Esophagus squamous epithelium (tissue), 5 donors: Measurements from ENCODE around the gene CCDC192. TPM values are rescaled to one million over a fixed set of nuclear protein-coding genes. Genes with fewer than 3 reads are reported as not detected.
A peak's percentile ranks its signal among the peaks of the same experiment; 100 is the strongest.

Experiments used
- DNase-seq: peaks from one replicate; lab custom pipeline; 2025; lab: John Stamatoyannopoulos, UW
- H3K27ac ChIP-seq, 4 donors: fragments of 200-600 bp; sonication (generic); one replicate each; pipeline ENCODE4 v1.5.1; 2016 to 2019; ENCODE audit warnings: mild to moderate bottlenecking in 1 of 4
- H3K27me3 ChIP-seq, 4 donors: fragments of 200-600 bp; sonication (generic); 1 replicate in 3 of 4; 2 replicates in 1 of 4; pipeline versions ENCODE4 v1.5.1 to v1.6.0; 2017 to 2021; ENCODE audit warnings: antibody characterized with exemption in 1 of 4
- H3K36me3 ChIP-seq, 3 donors: fragments of 200-600 bp; sonication (generic); one replicate each; pipeline ENCODE4 v1.5.1; 2016 to 2019
- H3K4me1 ChIP-seq, 3 donors: fragments of 200-600 bp; sonication (generic); one replicate each; pipeline ENCODE4 v1.5.1; 2017 to 2019
- H3K4me3 ChIP-seq, 4 donors: fragments of 200-600 bp; sonication (generic); 1 replicate in 3 of 4; 2 replicates in 1 of 4; pipeline ENCODE4 v1.5.1; 2016 to 2019; ENCODE audit warnings: mild to moderate bottlenecking in 2 of 4, moderate library complexity in 1 of 4
- H3K9me3 ChIP-seq, 3 donors: fragments of 200-600 bp; sonication (generic); one replicate each; pipeline ENCODE4 v1.5.1; 2016 to 2019
- CTCF ChIP-seq, 6 experiments: fragments of 450-650 bp in 4 of 6; fragments of 200-600 bp in 2 of 6; sonication (generic) in 2 of 6; IDR thresholded peaks; one replicate each; pipeline ENCODE4 v1.5.1; 2016 to 2019; ENCODE audit warnings: antibody characterized with exemption in 6 of 6, mild to moderate bottlenecking in 4 of 6, moderate library complexity in 4 of 6
- POLR2A ChIP-seq, 4 donors: fragments of 450-650 bp; IDR thresholded peaks; one replicate each; pipeline ENCODE4 v1.6.1; 2017; ENCODE audit warnings: antibody characterized with exemption in 4 of 4, mild to moderate bottlenecking in 4 of 4, moderate library complexity in 3 of 4
- WGBS, 2 donors: methylation state at CpG; one replicate each; pipeline ENCODE4 v1.1.5; 2018; 5-methylcytosine and 5-hydroxymethylcytosine counted together
- intact Hi-C: fragments of 100-400 bp; cut with DNase I; formaldehyde crosslinking; loops from one replicate; pipeline ENCODE4 v1.15.0; 2022
- total RNA-seq, 4 donors: library from RNA; depleted of rRNA; stranded (reverse); fragments of >200 nt; gene quantifications; one replicate each; pipeline ENCODE4 v1.1.0, GENCODE V29; 2016
- donor health status: DM: yes; HTN: yes; CAD: no.

CCDC192 gene
- total RNA-seq, 4 donors from 2014 or later, result not detected

GRCh38 chr5:127860291-127860690, 157.1 kb downstream of the CCDC192 start:
- no peak for TF ChIP-seq CTCF (IDR thresholded peaks at IDR 0.05)
- TF ChIP-seq POLR2A (IDR thresholded peaks at IDR 0.05), result no peak
- Histone ChIP-seq H3K36me3 (no peaks in the 10 kb centered on the region), H3K27ac (no peak overlapping the region), H3K4me1 (no peaks in the 10 kb centered on the region), H3K4me3 (no peak overlapping the region), H3K9me3 (no peaks in the 10 kb centered on the region), H3K27me3 (no peaks in the 10 kb centered on the region)
- WGBS, 2 donors, result 89 to 91% methylated on average over 2 of the region's 2 CpGs
- intact Hi-C loops, result no loop called here
- no peak for DNase-seq

GRCh38 chr5:127863161-127863560, 160.0 kb downstream of the CCDC192 start:
- DNase-seq, result no peak
- no peak overlapping the region for H3K27ac ChIP-seq
- H3K36me3 ChIP-seq, result no peaks in the 10 kb centered on the region
- H3K4me3 ChIP-seq, result no peak overlapping the region
- intact Hi-C loops, result no loop called here
- no peak for TF ChIP-seq CTCF (IDR thresholded peaks at IDR 0.05)
- no peak for TF ChIP-seq POLR2A (IDR thresholded peaks at IDR 0.05)
- no peaks in the 10 kb centered on the region for H3K9me3 ChIP-seq
- no peaks in the 10 kb centered on the region for H3K27me3 ChIP-seq
- H3K4me1 ChIP-seq, result peaks cover 0 to 7% (median 0%) of the 10 kb centered on the region in 3 donors

- Histone ChIP-seq H3K27ac (no peak overlapping the region), H3K4me3 (no peak overlapping the region), H3K27me3 (peaks cover 0 to 2% (median 0%) of the 10 kb centered on the region in 4 donors), H3K36me3 (no peaks in the 10 kb centered on the region), H3K4me1 (peaks cover 0 to 7% (median 0%) of the 10 kb centered on the region in 3 donors), H3K9me3 (no peaks in the 10 kb centered on the region)
- intact Hi-C loops, result no loop called here
- no peak for DNase-seq
- WGBS, 2 donors, result 74 to 78% methylated on average over 7 of the region's 7 CpGs
- no peak for TF ChIP-seq CTCF (IDR thresholded peaks at IDR 0.05)
Measured at GRCh38 chr5:127863610-127864395, 160.6 kb downstream of the CCDC192 start.

GRCh38 chr5:127864511-127864910, 161.3 kb downstream of the CCDC192 start:
- Histone ChIP-seq H3K9me3 (no peaks in the 10 kb centered on the region), H3K4me3 (no peak overlapping the region), H3K36me3 (no peaks in the 10 kb centered on the region), H3K27ac (no peak overlapping the region), H3K27me3 (peaks cover 0 to 5% (median 0%) of the 10 kb centered on the region in 4 donors), H3K4me1 (peaks cover 0 to 7% (median 0%) of the 10 kb centered on the region in 3 donors)
- no peak for TF ChIP-seq POLR2A (IDR thresholded peaks at IDR 0.05)
- DNase-seq, result no peak
- intact Hi-C loops, result no loop called here
- 57 to 100% methylated on average over 1 of the region's 1 CpG for WGBS, 2 donors

- Histone ChIP-seq H3K36me3 (no peaks in the 10 kb centered on the region), H3K27me3 (peaks cover 0 to 5% (median 0%) of the 10 kb centered on the region in 4 donors), H3K4me3 (no peak overlapping the region), H3K27ac (no peak overlapping the region), H3K9me3 (no peaks in the 10 kb centered on the region), H3K4me1 (peaks cover 0 to 7% (median 0%) of the 10 kb centered on the region in 3 donors)
- DNase-seq, result no peak
- TF ChIP-seq POLR2A (IDR thresholded peaks at IDR 0.05) (no peak), CTCF (IDR thresholded peaks at IDR 0.05) (peak in 1 of 6 experiments; percentile 35)
- intact Hi-C loops, result no loop called here
- WGBS, 2 donors, result 82 to 88% methylated on average over 1 of the region's 1 CpG
Measured at GRCh38 chr5:127865273-127865672, 162.1 kb downstream of the CCDC192 start.
